HepG2 (cell line): ENCODE data around the gene SYNGR2. TPM values are rescaled to one million over a fixed set of nuclear protein-coding genes. Genes with fewer than 3 reads are reported as not detected.

Experiments
- EZH2 ChIP-seq: conservative IDR thresholded peaks from 2 replicates; pipeline ENCODE4 v1.6.1; 2012; ENCODE audit warnings: mild to moderate bottlenecking, low read depth, low read length, moderate library complexity
- GPN1 ChIP-seq: sonication (generic); formaldehyde crosslinking; IDR thresholded peaks from 2 replicates; pipeline ENCODE4 v1.5.1; 2020; ENCODE audit warnings: missing genetic modification reagents, borderline replicate concordance
- HDAC1 ChIP-seq: sonication (generic); formaldehyde crosslinking; IDR thresholded peaks from 2 replicates; pipeline ENCODE4 v1.5.1; 2020; ENCODE audit warnings: mild to moderate bottlenecking, missing genetic modification reagents
- JARID2 ChIP-seq: sonication (generic); formaldehyde crosslinking; IDR thresholded peaks from 2 replicates; pipeline ENCODE4 v1.8.1; 2023; ENCODE audit warnings: missing genetic modification reagents, inconsistent platforms; ENCODE audit not compliant: insufficient replicate concordance
- MEIS2 ChIP-seq: sonication (generic); formaldehyde crosslinking; IDR thresholded peaks from 2 replicates; pipeline ENCODE4 v1.9.0; 2021; ENCODE audit warnings: mild to moderate bottlenecking, missing genetic modification reagents
- MIER2 ChIP-seq: IDR thresholded peaks from 2 replicates; pipeline ENCODE4 v1.6.1; 2016; ENCODE audit warnings: missing biosample characterization, missing genetic modification reagents
- MXD4 ChIP-seq: IDR thresholded peaks from 2 replicates; pipeline ENCODE4 v1.6.1; 2016; ENCODE audit warnings: mild to moderate bottlenecking, missing biosample characterization, missing genetic modification reagents
- PHB2 ChIP-seq: fragments of 450-650 bp; IDR thresholded peaks from 2 replicates; pipeline ENCODE4 v1.6.1; 2018; ENCODE audit not compliant: partially characterized antibody
- RARA ChIP-seq: IDR thresholded peaks from 2 replicates; pipeline ENCODE4 v1.6.1; 2016; ENCODE audit warnings: missing genetic modification reagents, missing compliant biosample characterization
- SMAD3 ChIP-seq: sonication (generic); formaldehyde crosslinking; IDR thresholded peaks from 2 replicates; pipeline ENCODE4 v1.4.0; 2020; ENCODE audit warnings: missing genetic modification reagents
- SMYD3 ChIP-seq: sonication (generic); formaldehyde crosslinking; IDR thresholded peaks from 2 replicates; pipeline ENCODE4 v1.8.1; 2023; ENCODE audit warnings: mild to moderate bottlenecking, missing genetic modification reagents
- SSRP1 ChIP-seq: IDR thresholded peaks from 2 replicates; pipeline ENCODE4 v1.6.1; 2016; ENCODE audit warnings: control low read depth
- ZFP36L2 ChIP-seq: sonication (generic); formaldehyde crosslinking; IDR thresholded peaks from 2 replicates; pipeline ENCODE4 v1.4.0; 2020; ENCODE audit warnings: missing genetic modification reagents
- ZNF337 ChIP-seq: sonication (generic); formaldehyde crosslinking; IDR thresholded peaks from 2 replicates; pipeline ENCODE4 v1.5.1; 2020; ENCODE audit warnings: missing genetic modification reagents, low read depth, mild to moderate bottlenecking, borderline replicate concordance
- ZNF670 ChIP-seq: sonication (generic); formaldehyde crosslinking; IDR thresholded peaks from 2 replicates; pipeline ENCODE4 v1.8.0; 2022; ENCODE audit warnings: mild to moderate bottlenecking, missing genetic modification reagents, borderline replicate concordance
- polyA plus RNA-seq, 8 experiments: library from polyadenylated mRNA; depleted of rRNA in 3 of 8; stranded (reverse) in 7 of 8; unstranded in 1 of 8; fragments of >200 nt; fragmentation: Illumina TruSeq in 4 of 8; extraction: Trizol in 4 of 8; gene quantifications; 2 replicates each; pipeline versions ENCODE4 v1.2.1 to v1.2.3, GENCODE V29; 2011 to 2016; ENCODE audit warnings: low read depth in 4 of 8, missing spikeins in 1 of 8, mixed read lengths in 1 of 8; ENCODE audit not compliant: insufficient read depth in 1 of 8
- total RNA-seq, 5 experiments: library from RNA; depleted of rRNA; stranded (reverse); fragments of >200 nt; fragmentation: Illumina TruSeq; extraction: Trizol; gene quantifications; 2 replicates each; pipeline ENCODE4 v1.2.3, GENCODE V29; 2016; ENCODE audit warnings: low read depth in 1 of 5
- TF ChIP-seq, protein P1 (sequence below): IDR thresholded peaks from 2 replicates; pipeline ENCODE4 v1.6.1; 2016
- TF ChIP-seq, protein P2 (sequence below): sonication (generic); formaldehyde crosslinking; IDR thresholded peaks from 2 replicates; pipeline ENCODE4 v1.8.0; 2022; ENCODE audit warnings: mild to moderate bottlenecking, missing genetic modification reagents, moderate library complexity
- TF ChIP-seq, protein P3 (sequence below): sonication (generic); formaldehyde crosslinking; IDR thresholded peaks from 2 replicates; pipeline ENCODE4 v1.5.0; 2020; ENCODE audit warnings: missing genetic modification reagents
- TF ChIP-seq, protein P4 (sequence below): sonication (generic); formaldehyde crosslinking; IDR thresholded peaks from one replicate; pipeline ENCODE4 v1.5.1; 2020; ENCODE audit warnings: mild to moderate bottlenecking, missing genetic modification reagents; ENCODE audit errors: not compliant biosample characterization

SYNGR2 gene
- total and polyA plus RNA-seq, 2 of the 13 experiments (the other 11 are each of a cell fraction or from before 2014, with no cell fraction given) = 46.7 to 170 TPM

DNA sequence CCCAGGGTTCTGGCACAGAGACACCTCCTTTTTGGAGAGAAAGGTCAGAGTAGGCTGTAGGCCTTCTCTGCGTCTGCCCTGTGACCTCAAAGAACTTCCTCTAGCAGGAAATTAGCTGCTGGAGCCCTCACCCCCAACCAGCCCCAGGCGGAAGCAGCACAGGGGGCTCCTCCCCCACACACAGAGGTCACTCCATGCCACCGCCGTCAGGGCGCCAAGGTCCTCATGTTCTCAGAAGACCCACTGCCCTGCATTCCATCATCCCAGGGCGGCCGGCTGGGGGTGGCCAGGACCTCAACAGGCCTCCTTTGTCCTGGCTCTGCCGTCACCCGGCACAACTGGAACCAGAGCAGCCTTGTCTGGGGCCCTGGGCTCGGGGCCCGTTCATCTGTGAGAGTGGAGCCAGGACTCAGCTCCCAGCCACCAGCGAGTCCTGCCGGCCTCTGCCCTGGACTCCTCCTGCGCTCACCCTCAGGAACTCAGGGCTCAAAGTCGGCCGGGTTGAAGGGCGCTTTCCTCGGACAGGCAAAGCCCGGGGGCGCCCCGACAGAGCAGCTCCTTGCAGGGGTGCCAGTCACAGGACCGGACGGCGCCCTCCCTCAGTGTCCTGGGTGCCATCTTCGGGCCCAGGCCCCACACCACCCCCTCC, 41.0 kb upstream of the SYNGR2 start (continued):
- TF ChIP-seq JARID2 (CRISPR knock-in tag) (no peak), SSRP1 (CRISPR knock-in tag) (no peak), SMYD3 (CRISPR knock-in tag) (peak; percentile 48; the same call in 1 of the 2 replicates), ZNF337 (0 out of 2 replicates have a peak, but pooled peaks have one; percentile 28), ZNF670 (CRISPR knock-in tag) (0 out of 2 replicates have a peak, but pooled peaks have one; percentile 11), MIER2 (0 out of 2 replicates have a peak, but pooled peaks have one; percentile 65), SMAD3 (no peak), GPN1 (CRISPR knock-in tag) (no peak), HDAC1 (CRISPR knock-in tag) (no peak; the same call in 1 of the 2 replicates), MXD4 (peak; percentile 77), EZH2 (no peak), MEIS2 (CRISPR knock-in tag) (peak; percentile 78; the same call in 1 of the 2 replicates), RARA (CRISPR knock-in tag) (peak; percentile 89), ZFP36L2 (CRISPR knock-in tag) (no peak), PHB2 (no peak)
- TF ChIP-seq, protein P1, sequence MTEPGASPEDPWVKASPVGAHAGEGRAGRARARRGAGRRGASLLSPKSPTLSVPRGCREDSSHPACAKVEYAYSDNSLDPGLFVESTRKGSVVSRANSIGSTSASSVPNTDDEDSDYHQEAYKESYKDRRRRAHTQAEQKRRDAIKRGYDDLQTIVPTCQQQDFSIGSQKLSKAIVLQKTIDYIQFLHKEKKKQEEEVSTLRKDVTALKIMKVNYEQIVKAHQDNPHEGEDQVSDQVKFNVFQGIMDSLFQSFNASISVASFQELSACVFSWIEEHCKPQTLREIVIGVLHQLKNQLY (CRISPR knock-in tag) = 0 out of 2 replicates have a peak, but pooled peaks have one; percentile 52
- TF ChIP-seq, protein P2, sequence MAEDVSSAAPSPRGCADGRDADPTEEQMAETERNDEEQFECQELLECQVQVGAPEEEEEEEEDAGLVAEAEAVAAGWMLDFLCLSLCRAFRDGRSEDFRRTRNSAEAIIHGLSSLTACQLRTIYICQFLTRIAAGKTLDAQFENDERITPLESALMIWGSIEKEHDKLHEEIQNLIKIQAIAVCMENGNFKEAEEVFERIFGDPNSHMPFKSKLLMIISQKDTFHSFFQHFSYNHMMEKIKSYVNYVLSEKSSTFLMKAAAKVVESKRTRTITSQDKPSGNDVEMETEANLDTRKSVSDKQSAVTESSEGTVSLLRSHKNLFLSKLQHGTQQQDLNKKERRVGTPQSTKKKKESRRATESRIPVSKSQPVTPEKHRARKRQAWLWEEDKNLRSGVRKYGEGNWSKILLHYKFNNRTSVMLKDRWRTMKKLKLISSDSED (CRISPR knock-in tag) = no peak
- TF ChIP-seq, protein P3, sequence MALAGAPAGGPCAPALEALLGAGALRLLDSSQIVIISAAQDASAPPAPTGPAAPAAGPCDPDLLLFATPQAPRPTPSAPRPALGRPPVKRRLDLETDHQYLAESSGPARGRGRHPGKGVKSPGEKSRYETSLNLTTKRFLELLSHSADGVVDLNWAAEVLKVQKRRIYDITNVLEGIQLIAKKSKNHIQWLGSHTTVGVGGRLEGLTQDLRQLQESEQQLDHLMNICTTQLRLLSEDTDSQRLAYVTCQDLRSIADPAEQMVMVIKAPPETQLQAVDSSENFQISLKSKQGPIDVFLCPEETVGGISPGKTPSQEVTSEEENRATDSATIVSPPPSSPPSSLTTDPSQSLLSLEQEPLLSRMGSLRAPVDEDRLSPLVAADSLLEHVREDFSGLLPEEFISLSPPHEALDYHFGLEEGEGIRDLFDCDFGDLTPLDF = no peak
- TF ChIP-seq, protein P4, sequence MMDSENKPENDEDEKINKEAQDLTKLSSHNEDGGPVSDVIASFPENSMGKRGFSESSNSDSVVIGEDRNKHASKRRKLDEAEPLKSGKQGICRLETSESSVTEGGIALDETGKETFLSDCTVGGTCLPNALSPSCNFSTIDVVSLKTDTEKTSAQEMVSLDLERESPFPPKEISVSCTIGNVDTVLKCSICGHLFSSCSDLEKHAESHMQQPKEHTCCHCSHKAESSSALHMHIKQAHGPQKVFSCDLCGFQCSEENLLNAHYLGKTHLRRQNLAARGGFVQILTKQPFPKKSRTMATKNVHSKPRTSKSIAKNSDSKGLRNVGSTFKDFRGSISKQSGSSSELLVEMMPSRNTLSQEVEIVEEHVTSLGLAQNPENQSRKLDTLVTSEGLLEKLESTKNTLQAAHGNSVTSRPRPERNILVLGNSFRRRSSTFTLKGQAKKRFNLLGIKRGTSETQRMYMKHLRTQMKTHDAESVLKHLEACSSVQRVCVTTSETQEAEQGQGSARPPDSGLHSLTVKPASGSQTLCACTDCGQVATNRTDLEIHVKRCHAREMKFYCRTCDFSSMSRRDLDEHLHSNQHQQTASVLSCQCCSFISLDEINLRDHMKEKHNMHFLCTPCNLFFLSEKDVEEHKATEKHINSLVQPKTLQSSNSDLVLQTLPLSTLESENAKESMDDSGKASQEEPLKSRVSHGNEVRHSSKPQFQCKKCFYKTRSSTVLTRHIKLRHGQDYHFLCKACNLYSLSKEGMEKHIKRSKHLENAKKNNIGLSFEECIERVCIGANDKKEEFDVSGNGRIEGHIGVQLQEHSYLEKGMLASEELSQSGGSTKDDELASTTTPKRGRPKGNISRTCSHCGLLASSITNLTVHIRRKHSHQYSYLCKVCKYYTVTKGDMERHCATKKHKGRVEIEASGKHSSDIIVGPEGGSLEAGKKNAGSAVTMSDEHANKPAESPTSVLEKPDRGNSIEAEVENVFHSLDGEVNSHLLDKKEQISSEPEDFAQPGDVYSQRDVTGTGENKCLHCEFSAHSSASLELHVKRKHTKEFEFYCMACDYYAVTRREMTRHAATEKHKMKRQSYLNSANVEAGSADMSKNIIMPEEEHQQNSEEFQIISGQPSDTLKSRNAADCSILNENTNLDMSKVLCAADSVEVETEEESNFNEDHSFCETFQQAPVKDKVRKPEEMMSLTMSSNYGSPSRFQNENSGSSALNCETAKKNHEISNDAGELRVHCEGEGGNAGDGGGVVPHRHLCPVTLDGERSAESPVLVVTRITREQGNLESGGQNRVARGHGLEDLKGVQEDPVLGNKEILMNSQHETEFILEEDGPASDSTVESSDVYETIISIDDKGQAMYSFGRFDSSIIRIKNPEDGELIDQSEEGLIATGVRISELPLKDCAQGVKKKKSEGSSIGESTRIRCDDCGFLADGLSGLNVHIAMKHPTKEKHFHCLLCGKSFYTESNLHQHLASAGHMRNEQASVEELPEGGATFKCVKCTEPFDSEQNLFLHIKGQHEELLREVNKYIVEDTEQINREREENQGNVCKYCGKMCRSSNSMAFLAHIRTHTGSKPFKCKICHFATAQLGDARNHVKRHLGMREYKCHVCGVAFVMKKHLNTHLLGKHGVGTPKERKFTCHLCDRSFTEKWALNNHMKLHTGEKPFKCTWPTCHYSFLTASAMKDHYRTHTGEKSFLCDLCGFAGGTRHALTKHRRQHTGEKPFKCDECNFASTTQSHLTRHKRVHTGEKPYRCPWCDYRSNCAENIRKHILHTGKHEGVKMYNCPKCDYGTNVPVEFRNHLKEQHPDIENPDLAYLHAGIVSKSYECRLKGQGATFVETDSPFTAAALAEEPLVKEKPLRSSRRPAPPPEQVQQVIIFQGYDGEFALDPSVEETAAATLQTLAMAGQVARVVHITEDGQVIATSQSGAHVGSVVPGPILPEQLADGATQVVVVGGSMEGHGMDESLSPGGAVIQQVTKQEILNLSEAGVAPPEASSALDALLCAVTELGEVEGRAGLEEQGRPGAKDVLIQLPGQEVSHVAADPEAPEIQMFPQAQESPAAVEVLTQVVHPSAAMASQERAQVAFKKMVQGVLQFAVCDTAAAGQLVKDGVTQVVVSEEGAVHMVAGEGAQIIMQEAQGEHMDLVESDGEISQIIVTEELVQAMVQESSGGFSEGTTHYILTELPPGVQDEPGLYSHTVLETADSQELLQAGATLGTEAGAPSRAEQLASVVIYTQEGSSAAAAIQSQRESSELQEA (CRISPR knock-in tag) = no peak
